ENCODE data around the gene CFAP126. TPM values are rescaled to one million over a fixed set of nuclear protein-coding genes. Genes with fewer than 3 reads are reported as not detected.

Gene CFAP126
- total RNA-seq, 1 donor from 2014 or later, result not detected

GRCh38 chr1:161357073-161357472, 10.6 kb downstream of the CFAP126 start:
- DNase-seq (ENCODE audit: low spot score), result no peak
- Histone ChIP-seq H3F3A (ENCODE audit: low read depth) (no peaks in the 10 kb centered on the region), H3K4me2 (no peak overlapping the region), H3K79me2 (ENCODE audit: low read depth) (no peaks in the 10 kb centered on the region), H3K27ac (no peak overlapping the region), H3K9me3 (ENCODE audit: low read depth) (no peaks in the 10 kb centered on the region), H3K9ac (no peak overlapping the region), H2AFZ (replicated peaks) (no peak overlapping the region), H3K4me1 (no peaks in the 10 kb centered on the region), H4K20me1 (ENCODE audit: low read depth) (no peaks in the 10 kb centered on the region), H3K4me3 (no peak overlapping the region), H3K27me3 (no peaks in the 10 kb centered on the region), H3K36me3 (no peaks in the 10 kb centered on the region)
- H3K27ac Mint-ChIP-seq, result no peak overlapping the region
- no peaks in the 10 kb centered on the region for H3K9me3 Mint-ChIP-seq
- H3K4me3 Mint-ChIP-seq, result no peak overlapping the region
- TF ChIP-seq EZH2phosphoT487 (IDR thresholded peaks at IDR 0.05), result no peak
- no peak for TF ChIP-seq EZH2 (IDR thresholded peaks at IDR 0.05)
- no peak for TF ChIP-seq CTCF (IDR thresholded peaks at IDR 0.05)
- no peaks in the 10 kb centered on the region for H3K4me1 Mint-ChIP-seq
- H3K36me3 Mint-ChIP-seq, result peaks cover 5% of the 10 kb centered on the region
- no peaks in the 10 kb centered on the region for H3K27me3 Mint-ChIP-seq (ENCODE audit: insufficient read depth, low read depth)

- Histone ChIP-seq H3K27me3 (no peaks in the 10 kb centered on the region), H3K27ac (no peak overlapping the region), H3K4me1 (no peaks in the 10 kb centered on the region), H3K9me3 (ENCODE audit: low read depth) (no peaks in the 10 kb centered on the region), H3K36me3 (no peaks in the 10 kb centered on the region), H3K4me3 (no peak overlapping the region), H3K79me2 (ENCODE audit: low read depth) (no peaks in the 10 kb centered on the region), H4K20me1 (ENCODE audit: low read depth) (no peaks in the 10 kb centered on the region), H2AFZ (replicated peaks) (no peak overlapping the region), H3F3A (ENCODE audit: low read depth) (no peaks in the 10 kb centered on the region), H3K9ac (no peak overlapping the region), H3K4me2 (no peak overlapping the region)
- no peak overlapping the region for H3K4me3 Mint-ChIP-seq
- H3K4me1 Mint-ChIP-seq, result no peaks in the 10 kb centered on the region
- TF ChIP-seq EZH2phosphoT487 (IDR thresholded peaks at IDR 0.05), result no peak
- no peak for TF ChIP-seq EZH2 (IDR thresholded peaks at IDR 0.05)
- no peak for TF ChIP-seq CTCF (IDR thresholded peaks at IDR 0.05)
- no peaks in the 10 kb centered on the region for H3K27me3 Mint-ChIP-seq (ENCODE audit: insufficient read depth, low read depth)
- H3K9me3 Mint-ChIP-seq, result no peaks in the 10 kb centered on the region
- H3K36me3 Mint-ChIP-seq, result peaks cover 5% of the 10 kb centered on the region
- no peak for DNase-seq (ENCODE audit: low spot score)
- no peak overlapping the region for H3K27ac Mint-ChIP-seq
These were observed 16.2 kb downstream of the CFAP126 start for GRCh38 chr1:161351482-161351881.

- no peaks in the 10 kb centered on the region for H4K20me1 ChIP-seq (ENCODE audit: low read depth)
- no peak for DNase-seq (ENCODE audit: low spot score)
- H3K4me2 ChIP-seq, result no peak overlapping the region
- H3K27me3 ChIP-seq, result no peaks in the 10 kb centered on the region
- H3K9ac ChIP-seq, result no peak overlapping the region
- no peak overlapping the region for H3K27ac Mint-ChIP-seq
- peaks cover 3% of the 10 kb centered on the region for H3K36me3 Mint-ChIP-seq
- no peaks in the 10 kb centered on the region for H3K4me1 Mint-ChIP-seq
- H3K27me3 Mint-ChIP-seq (ENCODE audit: insufficient read depth, low read depth), result no peaks in the 10 kb centered on the region
- H3F3A ChIP-seq (ENCODE audit: low read depth), result no peaks in the 10 kb centered on the region
- no peaks in the 10 kb centered on the region for H3K79me2 ChIP-seq (ENCODE audit: low read depth)
- H3K4me3 Mint-ChIP-seq, result no peak overlapping the region
- no peak overlapping the region for H2AFZ ChIP-seq (replicated peaks)
- no peak overlapping the region for H3K27ac ChIP-seq
- no peaks in the 10 kb centered on the region for H3K9me3 Mint-ChIP-seq
- H3K4me1 ChIP-seq, result no peaks in the 10 kb centered on the region
- no peak overlapping the region for H3K4me3 ChIP-seq
- no peak for TF ChIP-seq EZH2 (IDR thresholded peaks at IDR 0.05)
- no peak for TF ChIP-seq CTCF (IDR thresholded peaks at IDR 0.05)
- TF ChIP-seq EZH2phosphoT487 (IDR thresholded peaks at IDR 0.05), result no peak
- H3K36me3 ChIP-seq, result no peaks in the 10 kb centered on the region
- H3K9me3 ChIP-seq (ENCODE audit: low read depth), result no peaks in the 10 kb centered on the region
These were observed 17.0 kb downstream of the CFAP126 start for GRCh38 chr1:161350671-161351070.

All from neural progenitor cell (in vitro differentiated cells).